Measurements from ENCODE around the gene NINL. TPM values are rescaled to one million over a fixed set of nuclear protein-coding genes. Genes with fewer than 3 reads are reported as not detected.

The NINL gene
- total and polyA plus RNA-seq, 2 of the 4 experiments (the other 2 are of a cell fraction): 3.0 to 10.4 TPM

GRCh38 chr20:25483431-25484132, 101.7 kb downstream of the NINL start:
- Histone ChIP-seq H2BK5ac (ENCODE audit: low read depth, low read length, poor library complexity, severe bottlenecking) (no peak overlapping the region), H2BK120ac (ENCODE audit: low read depth, low read length) (no peak overlapping the region), H3K56ac (ENCODE audit: extremely low read depth, insufficient read depth, low read length) (no peak overlapping the region), H3K23ac (ENCODE audit: low read depth, low read length) (no peak overlapping the region), H3K9ac (ENCODE audit: low read depth, low read length) (no peak overlapping the region), H3K9me1 (ENCODE audit: insufficient read depth, low read length) (no peaks in the 10 kb centered on the region), H2AFZ (replicated peaks; ENCODE audit: low read length, poor library complexity) (no peak overlapping the region), H3K4ac (ENCODE audit: low read depth, low read length) (no peak overlapping the region), H4K5ac (ENCODE audit: low read depth, low read length) (no peak overlapping the region), H3K36me3 (ENCODE audit: control insufficient read depth, insufficient read depth, low read length) (peaks cover 39% of the 10 kb centered on the region), H4K91ac (ENCODE audit: insufficient read depth, low read depth, low read length) (no peak overlapping the region), H4K20me1 (ENCODE audit: insufficient read depth, low read length) (no peaks in the 10 kb centered on the region), H4K8ac (ENCODE audit: low read depth in 2 of 2, low read length in 2 of 2) (no peak overlapping the region), H3K4me2 (ENCODE audit: low read depth, low read length) (no peak overlapping the region), H2AK5ac (ENCODE audit: low read depth, low read length) (no peak overlapping the region), H3K27me3 (ENCODE audit: control insufficient read depth, insufficient read depth, low read length) (no peaks in the 10 kb centered on the region), H3K79me1 (ENCODE audit: low read depth in 1 of 2, low read length in 2 of 2) (no peaks in the 10 kb centered on the region), H3K18ac (ENCODE audit: low read depth, low read length) (no peak overlapping the region), H3K9me3 (ENCODE audit: control insufficient read depth, insufficient read depth, low read length) (no peaks in the 10 kb centered on the region), H3K4me3 (ENCODE audit: insufficient read depth, low read depth, low read length) (no peak overlapping the region), H3K27ac (ENCODE audit: insufficient read depth, low read length) (no peak overlapping the region), H3K4me1 (ENCODE audit: control insufficient read depth, insufficient read depth, low read length) (peaks cover 3% of the 10 kb centered on the region), H3K14ac (replicated peaks; ENCODE audit: low read depth, low read length) (no peak overlapping the region), H2AK9ac (replicated peaks; ENCODE audit: low read depth, low read length, poor library complexity) (no peak overlapping the region), H2BK15ac (ENCODE audit: low read depth, low read length) (no peak overlapping the region), H2BK20ac (ENCODE audit: low read depth, low read length) (no peak overlapping the region)
- ChIA-PET CTCF (no interaction called here), POLR2A (ENCODE audit: unreplicated experiment) (no interaction called here)
- DNase-seq (no peak), ATAC-seq (ENCODE audit: low read depth) (no peak)
- in situ Hi-C loops (cut with MboI; ENCODE audit: low sequenced_read_pairs): no loop called here
- intact Hi-C loops (cut with micrococcal nuclease): loop anchor here (10.0 kb wide), 1 partner anchor 111 kb away; no protein-coding TSS in a partner anchor
- WGBS, 2 experiments (ENCODE audit: extremely low coverage in 2 of 2, insufficient read length in 1 of 2): 83% methylated on average over 2 of the region's 14 CpGs; no CpG with 5 or more reads in 1 of the 2 experiments
- BruUV-seq (replicated peaks): no TSS peak
- dilution Hi-C loops (cut with HindIII; ENCODE audit: low sequenced_read_pairs, unreplicated experiment): no loop called here
- TF ChIP-seq RCOR1 (IDR thresholded peaks at IDR 0.05; ENCODE audit: insufficient replicate concordance, low read length): no peak
- no peak for TF ChIP-seq CEBPB (IDR thresholded peaks at IDR 0.05; ENCODE audit: low read depth, low read length)
- no peak for TF ChIP-seq SMC3 (IDR thresholded peaks at IDR 0.05; ENCODE audit: low read depth, low read length)
- TF ChIP-seq MXI1 (IDR thresholded peaks at IDR 0.05; ENCODE audit: borderline replicate concordance, low read depth, low read length): no peak
- TF ChIP-seq FOS (IDR thresholded peaks at IDR 0.05; ENCODE audit: low read depth, low read length): no peak
- no peak for TF ChIP-seq RAD21 (IDR thresholded peaks at IDR 0.05; ENCODE audit: low read length)
- no peak for TF ChIP-seq MAFK (IDR thresholded peaks at IDR 0.05; ENCODE audit: low read depth, low read length)
- no peak for TF ChIP-seq MAZ (IDR thresholded peaks at IDR 0.05; ENCODE audit: borderline replicate concordance, low read depth, low read length)
- no peak for TF ChIP-seq ELK1 (IDR thresholded peaks at IDR 0.05; ENCODE audit: borderline replicate concordance, low read depth, low read length)
- no peak for TF ChIP-seq POLR2A (IDR thresholded peaks at IDR 0.05; ENCODE audit: low read depth, low read length)
- no peak for TF ChIP-seq RFX5 (IDR thresholded peaks at IDR 0.05; ENCODE audit: low read depth, low read length)
